Calu3 (cell line): Measurements from ENCODE around the gene DEDD2. TPM values are rescaled to one million over a fixed set of nuclear protein-coding genes. Genes with fewer than 3 reads are reported as not detected.
"Not testable (repeated sequence)": the region's sequence is repeated elsewhere in the genome, so short reads cannot be mapped to it uniquely, and the experiment has no call there.

Source experiments
- Bru-seq: library from RNA; stranded (reverse); fragments of 400-500 nt; gene quantifications from one replicate; lab custom pipeline; 2021; lab: Mats Ljungman, UMichigan
- BruChase-seq, 2 experiments: library from RNA; stranded (reverse); fragments of 400-500 nt; gene quantifications; one replicate each; lab custom pipeline; 2021; lab: Mats Ljungman, UMichigan
- BruUV-seq: library from RNA; stranded (reverse); fragments of 400-500 nt; replicated peaks from 2 replicates; lab custom pipeline; 2021; lab: Mats Ljungman, UMichigan
- CTCF ChIA-PET: fragments of 300-600 bp; sonication (Branson Sonifier 250); formaldehyde crosslinking; loops from one replicate; lab custom pipeline; 2022; ENCODE audit warnings: antibody characterized with exemption; lab: Charles Lee
- DNase-seq: peaks from one replicate; pipeline ENCODE4 v3.0.0; 2022
- H3K27ac Mint-ChIP-seq: one replicate; pipeline ENCODE4 v1.8.0; 2022; ENCODE audit warnings: mixed read lengths; ENCODE audit not compliant: unreplicated experiment
- H3K27me3 Mint-ChIP-seq: one replicate; pipeline ENCODE4 v1.8.0; 2022; ENCODE audit warnings: mixed read lengths; ENCODE audit not compliant: unreplicated experiment
- H3K36me3 Mint-ChIP-seq: one replicate; pipeline ENCODE4 v1.8.0; 2022; ENCODE audit warnings: mild to moderate bottlenecking, moderate library complexity, mixed read lengths; ENCODE audit not compliant: insufficient read depth, unreplicated experiment
- H3K4me1 Mint-ChIP-seq: one replicate; pipeline ENCODE4 v1.8.0; 2022; ENCODE audit warnings: mild to moderate bottlenecking, low read depth, mixed read lengths; ENCODE audit not compliant: unreplicated experiment
- H3K4me3 Mint-ChIP-seq: one replicate; pipeline ENCODE4 v1.8.0; 2022; ENCODE audit warnings: mild to moderate bottlenecking, low read depth, moderate library complexity, mixed read lengths; ENCODE audit not compliant: unreplicated experiment
- H3K9me3 Mint-ChIP-seq: one replicate; pipeline ENCODE4 v1.8.0; 2022; ENCODE audit warnings: low read depth, mixed read lengths; ENCODE audit not compliant: unreplicated experiment
- CTCF ChIP-seq: fragments of 200-600 bp; IDR thresholded peaks from one replicate; pipeline ENCODE4 v1.8.0; 2022; ENCODE audit warnings: antibody characterized with exemption; ENCODE audit not compliant: unreplicated experiment
- intact Hi-C: fragments of 100-400 bp; cut with micrococcal nuclease; formaldehyde crosslinking; loops from one replicate; pipeline ENCODE4 v1.10.0; 2022; ENCODE audit not compliant: unreplicated experiment
- long read RNA-seq: library from polyadenylated mRNA; stranded (forward); transcript quantifications from one replicate; pipeline ENCODE4 v2.0.0, GENCODE V29; 2022
- total RNA-seq: library from RNA; stranded (reverse); gene quantifications from 2 replicates; pipeline ENCODE4 v1.2.3, GENCODE V29; 2022

DEDD2 gene
- total RNA-seq (67.5 and 78.3 TPM in 2 replicates), Bru-seq, nascent RNA (percentile 73 among the genes with signal in this experiment), BruChase-seq, experiment 1, labeled RNA remaining after a 6-hour chase (percentile 70 among the genes with signal in this experiment), BruChase-seq, experiment 2, labeled RNA remaining after a 2-hour chase (percentile 75 among the genes with signal in this experiment)
- long read RNA-seq, transcript DEDD2-205 (5 exons, 1,183 nt): major isoform, 41 of 263 reads
- long read RNA-seq, transcript DEDD2-203 (4 exons, 1,586 nt): minor isoform, 25 of 263 reads
- long read RNA-seq, partial matches to known transcripts: 5 of 263 reads
- long read RNA-seq, other reads (novel, unspliced or antisense): 190 of 263 reads

DNA sequence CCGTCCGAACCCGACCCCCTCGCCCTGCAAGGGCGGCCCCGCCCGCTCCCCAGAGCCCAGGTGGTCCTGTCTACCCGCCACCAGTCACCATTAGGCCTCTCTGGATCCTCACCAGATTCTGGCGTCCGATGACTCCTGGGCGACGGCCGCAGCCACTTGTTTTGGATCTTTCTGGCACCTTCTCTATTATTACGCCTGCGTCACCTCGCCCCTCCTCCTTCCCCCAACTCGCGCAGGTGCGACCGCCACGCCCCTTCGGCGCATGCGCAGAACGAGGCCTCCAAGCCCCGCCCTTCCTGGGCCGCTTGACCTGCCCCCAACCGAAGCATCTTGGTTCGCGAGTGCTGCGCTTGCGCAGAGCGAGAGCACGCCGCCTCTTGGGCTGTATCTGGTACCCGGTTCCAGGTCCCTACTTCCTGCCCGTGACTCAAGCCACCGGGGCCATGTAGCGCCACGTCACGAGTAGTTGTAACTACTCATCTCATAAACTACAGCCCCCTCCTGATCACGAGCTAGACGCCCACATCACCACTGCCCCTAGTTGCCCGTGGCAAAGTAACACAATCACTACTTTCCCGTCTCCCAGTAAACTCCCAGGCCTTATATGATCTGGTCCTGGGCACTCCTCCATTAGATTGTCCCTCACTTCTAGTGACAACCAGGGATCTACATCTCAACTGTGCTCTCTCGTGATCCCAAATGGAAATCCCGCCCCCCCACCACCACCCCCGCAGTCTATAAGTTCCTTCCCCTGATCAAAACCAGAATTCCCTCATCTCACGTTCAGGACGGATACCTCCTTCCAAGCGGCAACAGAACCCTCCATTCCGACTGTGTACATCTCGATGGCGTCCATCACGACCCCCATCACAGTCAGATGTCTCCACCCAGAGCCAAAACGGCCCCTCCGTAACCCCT lies at the start of gene DEDD2:
Gene DEDD2 (minus strand): TSS at position 158 of the 918 bp plus-strand sequence. CDS start 670 bp downstream, outside the sequence.
- Mint-ChIP-seq H3K36me3 (peaks cover 73% of the 10 kb centered on the region), H3K27ac (peak within 1 kb of the TSS; percentile 93), H3K4me3 (peak within 1 kb of the TSS; percentile 90), H3K9me3 (no peaks in the 10 kb centered on the region), H3K27me3 (no peaks in the 10 kb centered on the region), H3K4me1 (peaks cover 47% of the 10 kb centered on the region)
- intact Hi-C loops: no loop called here
- no peak for TF ChIP-seq CTCF
- CTCF ChIA-PET: interaction anchor here (0.6 to 0.7 kb wide), 2 partner anchors 10 to 41 kb away, joined by 3 to 6 read pairs; no protein-coding TSS in a partner anchor
- DNase-seq: peak; percentile 100
- BruUV-seq: no TSS peak

- H3K4me3 Mint-ChIP-seq, H3K9me3 Mint-ChIP-seq, intact Hi-C loops, H3K27ac Mint-ChIP-seq, H3K36me3 Mint-ChIP-seq, CTCF ChIA-PET, DNase-seq, BruUV-seq: not testable (repeated sequence)
- peaks cover 12% of the 10 kb centered on the region for H3K27me3 Mint-ChIP-seq
- peaks cover 15% of the 10 kb centered on the region for H3K4me1 Mint-ChIP-seq
Measured at GRCh38 chr19:42266928-42267603, 49.6 kb upstream of the DEDD2 start.

- BruUV-seq, H3K9me3 Mint-ChIP-seq, H3K4me3 Mint-ChIP-seq, intact Hi-C loops, H3K36me3 Mint-ChIP-seq, DNase-seq, H3K27ac Mint-ChIP-seq, CTCF ChIA-PET: not testable (repeated sequence)
- Mint-ChIP-seq H3K4me1 (peaks cover 15% of the 10 kb centered on the region), H3K27me3 (peaks cover 19% of the 10 kb centered on the region)
Measured at GRCh38 chr19:42266105-42266504, 48.6 kb upstream of the DEDD2 start.

DNA sequence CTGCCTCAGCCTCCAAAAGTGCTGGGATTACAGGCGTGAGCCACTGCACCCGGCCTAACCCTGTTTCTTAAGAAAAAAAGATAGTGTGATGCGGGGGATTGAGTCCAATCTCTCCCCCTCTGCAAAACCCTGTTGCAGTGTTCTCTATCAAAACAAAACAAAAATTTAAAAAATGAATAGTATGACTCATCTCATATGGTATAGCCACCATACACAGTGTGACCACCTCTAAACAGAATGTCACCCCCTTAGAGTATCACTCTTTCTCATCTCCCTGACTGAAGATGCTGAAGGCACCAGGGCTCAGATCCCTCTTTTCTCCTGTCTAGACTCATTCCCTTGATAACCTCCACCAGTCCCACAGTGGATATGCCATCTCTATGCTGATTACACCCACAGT lies 44.3 kb upstream of the DEDD2 start:
- Mint-ChIP-seq H3K4me3 (no peak overlapping the region), H3K27me3 (peaks cover 19% of the 10 kb centered on the region), H3K36me3 (no peaks in the 10 kb centered on the region), H3K27ac (no peak overlapping the region), H3K9me3 (no peaks in the 10 kb centered on the region), H3K4me1 (peaks cover 17% of the 10 kb centered on the region)
- intact Hi-C loops: no loop called here
- no peak for DNase-seq
- CTCF ChIA-PET: no interaction called here
- TF ChIP-seq CTCF: no peak
- no TSS peak for BruUV-seq

- CTCF ChIA-PET: interaction anchor here (1.3 kb wide), 1 partner anchor 25 kb away, joined by 11 read pairs; no protein-coding TSS in a partner anchor
- peaks cover 23% of the 10 kb centered on the region for H3K4me1 Mint-ChIP-seq
- BruUV-seq, H3K27ac Mint-ChIP-seq, DNase-seq, H3K9me3 Mint-ChIP-seq, H3K4me3 Mint-ChIP-seq, intact Hi-C loops: not testable (repeated sequence)
- H3K36me3 Mint-ChIP-seq: peaks cover 34% of the 10 kb centered on the region
- peaks cover 14% of the 10 kb centered on the region for H3K27me3 Mint-ChIP-seq
Measured at GRCh38 chr19:42257842-42258241, 40.4 kb upstream of the DEDD2 start.
